ENCODE measurements around the gene RAD51D.
"Not testable (repeated sequence)": the region's sequence is repeated elsewhere in the genome, so short reads cannot be mapped to it uniquely, and the experiment has no call there.

RAD51D gene

DNA sequence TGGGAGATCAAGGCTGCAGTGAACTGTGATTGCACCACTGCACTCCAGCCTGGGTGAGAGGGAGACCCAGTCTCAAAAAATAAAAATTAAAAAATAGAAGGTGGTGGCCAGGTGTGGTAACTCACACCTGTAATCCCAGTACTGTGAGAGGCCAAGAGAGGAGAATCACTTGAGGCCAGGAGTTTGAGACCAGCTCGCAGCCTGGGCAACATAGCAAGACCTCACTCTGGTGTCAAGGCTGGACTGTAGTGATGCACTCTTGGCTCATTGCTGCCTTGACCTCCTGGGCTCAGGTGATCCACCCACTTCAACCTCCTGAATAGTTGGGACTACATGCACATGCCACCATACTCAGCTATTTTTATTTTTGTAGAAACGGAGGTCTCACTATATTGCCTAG, 69.5 kb downstream of the RAD51D start:
- H3K27me3 ChIP-seq (replicated peaks) = no peaks in the 10 kb centered on the region
- in situ Hi-C loops (cut with HindIII; ENCODE audit: low pct_ligation_motif_present, low sequenced_read_pairs) = no loop called here
- no peak overlapping the region for H3K27ac ChIP-seq
- H3K36me3 ChIP-seq (replicated peaks) = no peaks in the 10 kb centered on the region
- no peak overlapping the region for H3K4me3 ChIP-seq (ENCODE audit: low read depth, low read length)
- DNase-seq = no peak
- TF ChIP-seq, protein P1, sequence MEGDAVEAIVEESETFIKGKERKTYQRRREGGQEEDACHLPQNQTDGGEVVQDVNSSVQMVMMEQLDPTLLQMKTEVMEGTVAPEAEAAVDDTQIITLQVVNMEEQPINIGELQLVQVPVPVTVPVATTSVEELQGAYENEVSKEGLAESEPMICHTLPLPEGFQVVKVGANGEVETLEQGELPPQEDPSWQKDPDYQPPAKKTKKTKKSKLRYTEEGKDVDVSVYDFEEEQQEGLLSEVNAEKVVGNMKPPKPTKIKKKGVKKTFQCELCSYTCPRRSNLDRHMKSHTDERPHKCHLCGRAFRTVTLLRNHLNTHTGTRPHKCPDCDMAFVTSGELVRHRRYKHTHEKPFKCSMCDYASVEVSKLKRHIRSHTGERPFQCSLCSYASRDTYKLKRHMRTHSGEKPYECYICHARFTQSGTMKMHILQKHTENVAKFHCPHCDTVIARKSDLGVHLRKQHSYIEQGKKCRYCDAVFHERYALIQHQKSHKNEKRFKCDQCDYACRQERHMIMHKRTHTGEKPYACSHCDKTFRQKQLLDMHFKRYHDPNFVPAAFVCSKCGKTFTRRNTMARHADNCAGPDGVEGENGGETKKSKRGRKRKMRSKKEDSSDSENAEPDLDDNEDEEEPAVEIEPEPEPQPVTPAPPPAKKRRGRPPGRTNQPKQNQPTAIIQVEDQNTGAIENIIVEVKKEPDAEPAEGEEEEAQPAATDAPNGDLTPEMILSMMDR (IDR thresholded peaks at IDR 0.05; ENCODE audit: low read depth, low read length, missing control alignments) = no peak

DNA sequence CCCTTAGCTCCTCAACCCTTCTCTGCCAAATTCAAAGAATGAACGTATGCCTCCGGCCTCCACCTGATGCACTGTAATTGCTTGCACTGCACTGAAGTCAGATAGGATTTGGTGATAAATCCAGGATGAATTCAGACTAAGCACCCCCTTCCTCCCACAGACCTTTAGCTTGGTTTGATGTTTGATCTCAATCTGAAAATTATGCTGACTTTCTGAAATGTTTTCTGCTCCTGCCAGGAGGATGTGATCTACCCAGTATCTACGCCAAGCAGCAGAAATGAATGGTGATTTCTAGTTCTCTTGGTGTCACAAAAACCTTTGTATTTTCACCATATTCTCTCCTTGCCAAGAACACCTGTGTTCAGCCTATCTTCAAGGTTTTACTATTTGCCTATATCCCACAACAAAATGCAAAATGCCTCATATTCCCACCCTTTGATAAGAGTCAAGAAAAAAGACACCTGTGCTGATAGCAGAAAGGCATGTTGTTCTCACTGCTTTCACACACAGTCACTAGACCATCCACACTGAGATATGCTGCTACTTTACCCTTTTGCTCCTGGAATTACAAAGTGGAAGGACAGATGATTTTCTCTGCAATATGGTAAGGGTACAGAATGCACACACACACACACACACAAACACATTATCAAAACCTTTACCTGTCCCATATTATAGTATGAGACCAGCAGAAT, 70.8 kb downstream of the RAD51D start:
- TF ChIP-seq, protein P1 (IDR thresholded peaks at IDR 0.05; ENCODE audit: low read depth, low read length, missing control alignments) = no peak
- DNase-seq = no peak
- in situ Hi-C loops (cut with HindIII; ENCODE audit: low pct_ligation_motif_present, low sequenced_read_pairs) = no loop called here
- Histone ChIP-seq H3K36me3 (replicated peaks) (no peaks in the 10 kb centered on the region), H3K4me3 (ENCODE audit: low read depth, low read length) (no peak overlapping the region), H3K27ac (no peak overlapping the region), H3K27me3 (replicated peaks) (no peaks in the 10 kb centered on the region)

DNA sequence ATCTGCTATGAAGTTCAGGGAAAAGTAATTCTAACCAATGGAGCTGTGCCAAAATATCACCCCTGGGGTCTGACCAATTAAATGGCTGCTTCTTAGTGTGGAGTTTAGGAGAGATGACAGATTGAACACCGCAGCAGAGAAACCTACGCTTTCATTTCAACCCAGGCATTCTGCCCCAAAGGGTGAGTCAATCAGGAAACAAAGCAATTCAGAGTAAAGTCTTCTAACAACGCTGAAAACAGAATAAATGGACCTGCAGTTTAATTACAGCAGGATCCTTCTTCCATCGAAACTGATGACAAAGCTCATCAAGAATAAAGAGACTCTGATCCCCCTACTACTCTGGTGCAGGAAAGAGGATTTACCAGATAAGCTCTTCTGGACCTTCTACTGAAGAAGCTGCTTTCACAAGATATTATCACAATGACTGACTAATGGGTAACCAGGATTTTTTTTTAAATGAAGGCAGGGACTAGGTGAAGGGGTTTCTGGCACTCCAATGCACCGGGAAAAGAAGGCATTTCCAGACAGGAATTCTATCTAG, 72.8 kb downstream of the RAD51D start:
- Histone ChIP-seq H3K27me3 (replicated peaks) (no peaks in the 10 kb centered on the region), H3K36me3 (replicated peaks) (no peaks in the 10 kb centered on the region), H3K27ac (no peak overlapping the region), H3K4me3 (ENCODE audit: low read depth, low read length) (no peak overlapping the region)
- TF ChIP-seq, protein P1 (IDR thresholded peaks at IDR 0.05; ENCODE audit: low read depth, low read length, missing control alignments) = no peak
- in situ Hi-C loops (cut with HindIII; ENCODE audit: low pct_ligation_motif_present, low sequenced_read_pairs) = no loop called here
- peak; percentile 31 for DNase-seq

DNA sequence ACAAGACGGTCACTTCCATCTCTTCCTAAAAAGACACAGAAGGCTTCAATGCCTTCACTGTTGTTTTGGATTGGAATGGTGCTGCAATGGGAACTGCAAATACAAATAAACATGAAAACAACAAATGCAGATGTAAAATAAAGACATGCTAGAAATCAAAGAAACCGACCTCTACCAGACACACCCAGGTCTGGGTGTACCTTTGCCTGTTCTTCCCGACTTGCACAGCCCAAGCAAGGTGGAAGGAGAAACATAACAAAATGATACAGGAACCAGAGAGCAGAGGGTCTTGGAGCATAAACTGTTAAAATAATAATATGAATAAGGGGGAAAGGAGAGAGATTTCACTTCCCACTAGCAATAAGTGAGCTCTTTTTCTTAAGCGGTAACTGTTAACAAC, 73.4 kb downstream of the RAD51D start:
- Histone ChIP-seq H3K27ac (no peak overlapping the region), H3K36me3 (replicated peaks) (no peaks in the 10 kb centered on the region)

DNA sequence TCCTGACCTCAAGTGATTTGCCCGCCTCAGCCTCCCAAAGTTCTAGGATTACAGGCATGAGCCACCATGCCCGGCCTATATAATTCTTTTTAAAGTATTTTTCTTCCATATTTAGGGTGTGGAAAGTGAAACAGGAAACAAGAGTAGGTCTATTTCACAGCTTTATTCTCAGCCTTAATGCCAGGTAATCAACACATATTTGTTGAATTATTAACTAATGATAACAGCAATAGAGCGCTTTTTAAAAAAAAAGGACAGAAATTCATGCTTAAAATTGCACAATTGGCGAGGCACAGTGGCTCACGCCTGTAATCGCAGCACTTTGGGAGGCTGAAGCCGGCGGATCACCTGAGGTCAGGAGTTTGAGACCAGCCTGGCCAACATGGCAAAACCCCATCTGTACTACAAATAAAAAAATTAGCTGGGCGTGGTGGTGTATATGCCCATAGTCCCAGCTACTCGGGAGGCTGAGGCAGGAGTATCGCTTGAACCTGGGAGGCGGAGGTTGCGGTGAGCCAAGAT, 74.1 kb downstream of the RAD51D start:
- in situ Hi-C loops (cut with HindIII; ENCODE audit: low pct_ligation_motif_present, low sequenced_read_pairs); DNase-seq; H3K27me3 ChIP-seq (replicated peaks); H3K36me3 ChIP-seq (replicated peaks); H3K4me3 ChIP-seq (ENCODE audit: low read depth, low read length); H3K27ac ChIP-seq: not testable (repeated sequence)

More for the DNA sequence above, 73.4 kb downstream of the RAD51D start:
- TF ChIP-seq, protein P1 (IDR thresholded peaks at IDR 0.05; ENCODE audit: low read depth, low read length, missing control alignments) = no peak
- Histone ChIP-seq H3K4me3 (ENCODE audit: low read depth, low read length) (no peak overlapping the region), H3K27me3 (replicated peaks) (no peaks in the 10 kb centered on the region)
- in situ Hi-C loops (cut with HindIII; ENCODE audit: low pct_ligation_motif_present, low sequenced_read_pairs) = no loop called here
- no peak for DNase-seq

DNA sequence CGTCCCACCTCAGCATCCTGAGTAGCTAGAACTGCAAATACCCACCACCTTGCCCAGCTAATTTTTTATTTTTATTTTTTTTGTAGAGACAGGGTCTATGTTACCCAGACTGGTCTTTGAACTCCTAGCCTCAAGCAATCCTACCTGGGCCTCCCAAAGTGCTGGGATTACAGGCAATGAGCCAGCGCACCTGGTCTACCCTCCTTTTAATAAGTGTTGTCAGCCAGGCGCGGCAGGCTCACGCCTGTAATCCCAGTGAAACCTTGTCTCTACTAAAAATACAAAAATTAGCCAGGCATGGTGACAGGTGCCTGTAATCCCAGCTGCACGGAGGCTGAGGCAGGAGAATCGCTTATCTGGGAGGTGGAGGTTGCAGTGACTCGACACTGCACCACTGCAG, 75.5 kb downstream of the RAD51D start:
- TF ChIP-seq, protein P1 (IDR thresholded peaks at IDR 0.05; ENCODE audit: low read depth, low read length, missing control alignments) = no peak
- H3K27ac ChIP-seq = no peak overlapping the region
- in situ Hi-C loops (cut with HindIII; ENCODE audit: low pct_ligation_motif_present, low sequenced_read_pairs) = no loop called here
- no peak for DNase-seq
- no peaks in the 10 kb centered on the region for H3K27me3 ChIP-seq (replicated peaks)
- H3K4me3 ChIP-seq (ENCODE audit: low read depth, low read length) = no peak overlapping the region
- H3K36me3 ChIP-seq (replicated peaks) = no peaks in the 10 kb centered on the region
